ENCODE results near the gene LNX2.

Gene LNX2

GRCh38 chr13:27504128-27504867 is 116.0 kb downstream of the LNX2 start:
- no peak for DNase-seq (ENCODE audit: low spot score)

GRCh38 chr13:27500806-27501534 is 119.4 kb downstream of the LNX2 start:
- no peak for DNase-seq (ENCODE audit: low spot score)

GRCh38 chr13:27497563-27498230 is 122.6 kb downstream of the LNX2 start:
- DNase-seq (ENCODE audit: low spot score): no peak

GRCh38 chr13:27496536-27497273 is 123.6 kb downstream of the LNX2 start:
- no peak for DNase-seq (ENCODE audit: low spot score)

GRCh38 chr13:27496006-27496405 is 124.3 kb downstream of the LNX2 start:
- DNase-seq (ENCODE audit: low spot score): no peak

Measured in iPS-NIHi11 (cell line).